GM23338 (cell line): ENCODE data around the gene IL16. TPM values are rescaled to one million over a fixed set of nuclear protein-coding genes. Genes with fewer than 3 reads are reported as not detected.
"Not testable (repeated sequence)": the region's sequence is repeated elsewhere in the genome, so short reads cannot be mapped to it uniquely, and the experiment has no call there.

Source experiments
- ATAC-seq: fragments of 200-7000 bp; cut with Tn5 transposase; 3 replicates; pipeline ENCODE4 v1.9.1; 2020
- DNase-seq: peaks from one replicate; pipeline ENCODE4 v3.0.0-alpha.2; 2015; ENCODE audit warnings: low spot score
- H2AFZ ChIP-seq: fragments of 200-600 bp; sonication (generic); 2 replicates; pipeline ENCODE4 v1.8.0; 2016; ENCODE audit warnings: antibody characterized with exemption, mild to moderate bottlenecking, moderate library complexity
- H3F3A ChIP-seq: fragments of 200-600 bp; sonication (generic); replicated peaks from 2 replicates; pipeline ENCODE4 v1.8.0; 2017; ENCODE audit warnings: antibody characterized with exemption, mixed run types, low read depth
- H3K27ac ChIP-seq: fragments of 200-600 bp; sonication (generic); 2 replicates; pipeline ENCODE4 v1.6.1; 2016; ENCODE audit warnings: low read depth
- H3K27me3 ChIP-seq: fragments of 200-600 bp; sonication (generic); 2 replicates; pipeline ENCODE4 v1.8.0; 2016; ENCODE audit warnings: mild to moderate bottlenecking, mixed run types, moderate library complexity; ENCODE audit not compliant: insufficient read depth
- H3K36me3 ChIP-seq: fragments of 200-600 bp; sonication (generic); 2 replicates; pipeline ENCODE4 v1.8.0; 2016; ENCODE audit warnings: mild to moderate bottlenecking; ENCODE audit not compliant: insufficient read depth
- H3K4me1 ChIP-seq: fragments of 200-600 bp; sonication (generic); 2 replicates; pipeline ENCODE4 v1.8.0; 2016; ENCODE audit warnings: mild to moderate bottlenecking, moderate library complexity; ENCODE audit not compliant: insufficient read depth
- H3K4me2 ChIP-seq: fragments of 200-600 bp; sonication (generic); 2 replicates; pipeline ENCODE4 v1.7.1; 2017; ENCODE audit warnings: mixed run types
- H3K4me3 ChIP-seq: fragments of 200-600 bp; sonication (generic); 2 replicates; pipeline ENCODE4 v1.6.1; 2016; ENCODE audit warnings: mixed run types
- H3K79me2 ChIP-seq: fragments of 200-600 bp; sonication (generic); replicated peaks from 2 replicates; pipeline ENCODE4 v1.8.0; 2017; ENCODE audit warnings: mild to moderate bottlenecking; ENCODE audit not compliant: insufficient read depth
- H3K9me2 ChIP-seq: fragments of 200-600 bp; sonication (generic); 2 replicates; pipeline ENCODE4 v1.8.0; 2017; ENCODE audit not compliant: insufficient read depth
- H4K20me1 ChIP-seq: fragments of 200-600 bp; sonication (generic); replicated peaks from 2 replicates; pipeline ENCODE4 v1.8.0; 2017; ENCODE audit warnings: mild to moderate bottlenecking; ENCODE audit not compliant: insufficient read depth
- H3K27ac Mint-ChIP-seq: 2 replicates; pipeline ENCODE4 v1.8.0; 2020; ENCODE audit warnings: inconsistent platforms, mild to moderate bottlenecking, moderate library complexity, mixed read lengths
- H3K27me3 Mint-ChIP-seq: 3 replicates; pipeline ENCODE4 v1.8.0; 2022; ENCODE audit warnings: low read depth, mild to moderate bottlenecking, moderate library complexity, mixed read lengths, inconsistent platforms; ENCODE audit not compliant: insufficient read depth, poor library complexity
- H3K36me3 Mint-ChIP-seq: 3 replicates; pipeline ENCODE4 v1.8.0; 2021; ENCODE audit warnings: low read depth, mild to moderate bottlenecking, inconsistent platforms, moderate library complexity, mixed read lengths
- H3K4me1 Mint-ChIP-seq: 3 replicates; pipeline ENCODE4 v1.8.0; 2020; ENCODE audit warnings: mild to moderate bottlenecking, inconsistent platforms, mixed read lengths
- H3K4me3 Mint-ChIP-seq: 3 replicates; pipeline ENCODE4 v1.8.0; 2021; ENCODE audit warnings: moderate library complexity, mild to moderate bottlenecking, inconsistent platforms, mixed read lengths
- H3K9me3 Mint-ChIP-seq: 3 replicates; pipeline ENCODE4 v1.8.0; 2020; ENCODE audit warnings: moderate library complexity, mild to moderate bottlenecking, inconsistent platforms, mixed read lengths
- CTCF ChIP-seq, 2 experiments: fragments of 200-600 bp in 1 of 2; sonication (generic) in 1 of 2; conservative IDR thresholded peaks; 2 replicates each; pipeline versions ENCODE4 v1.5.1 to v1.6.1; 2016 to 2017; ENCODE audit warnings: antibody characterized with exemption in 2 of 2, low read depth in 2 of 2, mild to moderate bottlenecking in 2 of 2, moderate library complexity in 1 of 2
- EZH2 ChIP-seq: fragments of 200-600 bp; sonication (generic); IDR thresholded peaks from one replicate; pipeline ENCODE4 v1.8.0; 2017; ENCODE audit warnings: antibody characterized with exemption, mild to moderate bottlenecking, low read depth; ENCODE audit not compliant: unreplicated experiment
- EZH2phosphoT487 ChIP-seq: fragments of 200-600 bp; sonication (generic); IDR thresholded peaks from one replicate; pipeline ENCODE4 v1.8.1; 2018; ENCODE audit warnings: antibody characterized with exemption; ENCODE audit not compliant: unreplicated experiment
- JUNB ChIP-seq: IDR thresholded peaks from one replicate; pipeline ENCODE4 v1.6.1; 2016; ENCODE audit warnings: antibody characterized with exemption; ENCODE audit not compliant: unreplicated experiment
- POLR2AphosphoS5 ChIP-seq: IDR thresholded peaks from 2 replicates; pipeline ENCODE4 v1.6.1; 2016; ENCODE audit warnings: antibody characterized with exemption, low read depth
- ZNF114 ChIP-seq: fragments of 250-450 bp; sonication (Bioruptor Pico); IDR thresholded peaks from 2 replicates; pipeline ENCODE4 v1.5.0; 2020; ENCODE audit warnings: mild to moderate bottlenecking, moderate library complexity
- polyA plus RNA-seq: library from polyadenylated mRNA; unstranded; fragments of >200 nt; fragmentation: Nextera tagmentation; extraction: Ambion mirVana; gene quantifications from 2 replicates; pipeline ENCODE4 v1.2.1, GENCODE V29; 2016
- total RNA-seq: library from RNA; depleted of rRNA; stranded (reverse); fragments of >200 nt; shearing (Covaris generic); gene quantifications from 2 replicates; pipeline ENCODE4 v1.2.3, GENCODE V29; 2014

IL16 gene
- total and polyA plus RNA-seq, 2 experiments from 2014 or later = 0.29 TPM; not detected in 1

- TF ChIP-seq CTCF (conservative IDR thresholded peaks at IDR 0.05; ENCODE audit: low read depth in 2 of 2) = no peak
Measured at GRCh38 chr15:81197688-81198281, 1.1 kb downstream of the IL16 start (continued).

DNA sequence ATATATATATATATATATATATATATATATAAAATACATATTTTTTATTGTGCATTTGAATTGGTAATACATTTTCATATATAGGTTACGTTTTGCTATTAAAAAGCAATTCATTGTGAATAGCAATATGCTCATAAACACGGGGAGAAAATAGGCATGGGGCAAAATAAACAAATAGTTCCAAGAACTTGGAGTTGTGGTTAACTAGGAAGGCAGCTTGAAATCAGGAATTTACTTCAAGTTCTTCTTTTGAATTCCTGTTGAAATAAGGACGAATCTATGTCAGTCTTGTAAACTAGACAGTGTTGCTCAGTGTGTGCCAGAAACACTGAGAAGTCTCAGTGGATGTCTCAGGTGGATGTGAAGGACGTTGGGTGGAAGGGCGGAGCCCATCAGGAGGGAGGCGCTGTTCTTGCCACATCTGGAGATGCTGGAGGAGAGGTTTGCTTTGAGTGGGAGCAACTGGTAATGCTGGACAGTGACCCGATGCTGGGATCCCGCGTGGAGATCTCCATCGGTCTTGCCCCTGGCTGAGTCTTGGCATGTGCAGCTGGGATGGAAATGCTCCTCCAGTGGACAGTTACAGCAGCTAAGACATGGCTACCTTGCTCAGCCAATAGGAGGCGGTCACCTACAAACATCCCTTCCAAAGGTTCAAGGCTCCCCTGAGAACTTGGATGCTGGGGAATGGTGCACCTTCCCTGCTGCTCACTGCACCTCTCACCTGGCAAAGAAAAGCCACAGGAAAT is 2.5 kb downstream of the IL16 start:
- Mint-ChIP-seq H3K27me3 (peaks cover 8% of the 10 kb centered on the region), H3K4me3 (no peak overlapping the region), H3K36me3 (no peaks in the 10 kb centered on the region), H3K4me1 (peaks cover 2% of the 10 kb centered on the region; the same call in 1 of the 3 replicates), H3K27ac (no peak overlapping the region), H3K9me3 (no peaks in the 10 kb centered on the region; the same call in 2 of the 3 replicates)
- TF ChIP-seq POLR2AphosphoS5 = no peak
- peak; percentile 38 to 42; a peak in 3 of 4 replicates for TF ChIP-seq CTCF (conservative IDR thresholded peaks at IDR 0.05; ENCODE audit: low read depth in 2 of 2)
- TF ChIP-seq EZH2phosphoT487 = no peak
- TF ChIP-seq ZNF114 (CRISPR knock-in tag) = no peak
- TF ChIP-seq EZH2 = no peak
- no peak for TF ChIP-seq JUNB
- DNase-seq (no peak), ATAC-seq (no peak; the same call in 2 of the 3 replicates)
- Histone ChIP-seq H3K4me3 (no peak overlapping the region), H3F3A (no peaks in the 10 kb centered on the region), H3K27ac (no peak overlapping the region), H3K79me2 (no peaks in the 10 kb centered on the region), H3K4me1 (no peaks in the 10 kb centered on the region), H3K27me3 (no peaks in the 10 kb centered on the region), H2AFZ (no peak overlapping the region), H3K4me2 (no peak overlapping the region), H4K20me1 (no peaks in the 10 kb centered on the region), H3K36me3 (no peaks in the 10 kb centered on the region), H3K9me2 (no peaks in the 10 kb centered on the region; the same call in 1 of the 2 replicates)

- Histone ChIP-seq H2AFZ (no peak overlapping the region), H3K9me2 (no peaks in the 10 kb centered on the region), H3K79me2 (no peaks in the 10 kb centered on the region), H3K36me3 (no peaks in the 10 kb centered on the region), H3F3A (no peaks in the 10 kb centered on the region), H3K27ac (no peak overlapping the region), H3K4me1 (no peaks in the 10 kb centered on the region), H3K4me2 (no peak overlapping the region), H3K4me3 (no peak overlapping the region), H4K20me1 (no peaks in the 10 kb centered on the region), H3K27me3 (no peaks in the 10 kb centered on the region)
- no peak for ATAC-seq
- H3K4me3 Mint-ChIP-seq = no peak overlapping the region
- H3K4me1 Mint-ChIP-seq = no peaks in the 10 kb centered on the region
- no peaks in the 10 kb centered on the region; the same call in 1 of the 3 replicates for H3K9me3 Mint-ChIP-seq
- DNase-seq = no peak
- TF ChIP-seq EZH2 = no peak
- H3K36me3 Mint-ChIP-seq = no peaks in the 10 kb centered on the region
- peaks cover 3% of the 10 kb centered on the region for H3K27me3 Mint-ChIP-seq
- H3K27ac Mint-ChIP-seq = no peak overlapping the region
Measured at GRCh38 chr15:81206018-81206417, 9.3 kb downstream of the IL16 start.

GRCh38 chr15:81207987-81208386 is 11.3 kb downstream of the IL16 start:
- not testable (repeated sequence) for H3K4me3 ChIP-seq, DNase-seq, H3K27me3 Mint-ChIP-seq, H3K4me2 ChIP-seq, ATAC-seq, H3K9me2 ChIP-seq, H4K20me1 ChIP-seq, H3K4me3 Mint-ChIP-seq, H3K27ac ChIP-seq, H3K36me3 ChIP-seq, H3K4me1 ChIP-seq, H2AFZ ChIP-seq, H3K36me3 Mint-ChIP-seq, H3K4me1 Mint-ChIP-seq, H3K27ac Mint-ChIP-seq, H3K79me2 ChIP-seq, H3K9me3 Mint-ChIP-seq, H3K27me3 ChIP-seq, H3F3A ChIP-seq
